HEK293 (cell line): ENCODE measurements around the gene SCRN2.

Experiments
- CTCF ChIA-PET: fragments of 350-600 bp; formaldehyde crosslinking; extraction: SDS; loops from one replicate; lab custom pipeline; 2021; ENCODE audit warnings: antibody characterized with exemption; lab: Yijun Ruan, JAX
- POLR2A ChIA-PET: fragments of 300-600 bp; formaldehyde crosslinking; extraction: SDS; loops from one replicate; lab custom pipeline; 2020; ENCODE audit warnings: antibody characterized with exemption, inconsistent platforms; lab: Yijun Ruan, JAX
- H3K27ac ChIP-seq: fragments of 200-500 bp; sonication (Bioruptor generic); 2 replicates; pipeline ENCODE4 v1.5.1; 2014; ENCODE audit warnings: low read depth, low read length, control low read depth, inconsistent platforms; ENCODE audit errors: extremely low read depth
- H3K36me3 ChIP-seq, 2 experiments: fragments of 200-500 bp in 1 of 2; sonication (Bioruptor generic) in 1 of 2; 1 replicate in 1 of 2; 2 replicates in 1 of 2; pipeline ENCODE4 v1.5.1; 2014 to 2017; ENCODE audit warnings: inconsistent platforms in 2 of 2, low read length in 2 of 2; ENCODE audit not compliant: control insufficient read depth in 2 of 2, insufficient read depth in 1 of 2
- H3K4me1 ChIP-seq: fragments of 200-500 bp; sonication (Bioruptor generic); 2 replicates; pipeline ENCODE4 v1.5.1; 2014; ENCODE audit warnings: mild to moderate bottlenecking, low read length, inconsistent platforms; ENCODE audit not compliant: control insufficient read depth, insufficient read depth
- H3K4me3 ChIP-seq: 2 replicates; pipeline ENCODE4 v1.5.1; 2011; ENCODE audit warnings: low read depth, mild to moderate bottlenecking, control low read depth, low read length, moderate library complexity
- H3K9me3 ChIP-seq: fragments of 200-500 bp; sonication (Bioruptor generic); 2 replicates; pipeline ENCODE4 v1.5.1; 2014; ENCODE audit warnings: low read depth, low read length, inconsistent platforms; ENCODE audit not compliant: control insufficient read depth, insufficient read depth
- EGR2 ChIP-seq: fragments of 450-650 bp; formaldehyde crosslinking; IDR thresholded peaks from 2 replicates; pipeline ENCODE4 v1.5.1; 2016; ENCODE audit warnings: low read depth, missing biosample characterization, missing genetic modification characterization
- GLIS1 ChIP-seq: fragments of 450-650 bp; formaldehyde crosslinking; IDR thresholded peaks from 2 replicates; pipeline ENCODE4 v1.5.1; 2016; ENCODE audit warnings: missing biosample characterization, missing genetic modification characterization
- KLF16 ChIP-seq: fragments of 450-650 bp; formaldehyde crosslinking; IDR thresholded peaks from 2 replicates; pipeline ENCODE4 v1.5.1; 2017; ENCODE audit warnings: missing biosample characterization, missing genetic modification characterization
- OSR2 ChIP-seq: fragments of 450-650 bp; formaldehyde crosslinking; IDR thresholded peaks from 2 replicates; pipeline ENCODE4 v1.5.1; 2016; ENCODE audit warnings: missing biosample characterization, missing genetic modification characterization
- SCRT1 ChIP-seq: fragments of 450-650 bp; formaldehyde crosslinking; IDR thresholded peaks from 2 replicates; pipeline ENCODE4 v1.5.1; 2016; ENCODE audit warnings: missing biosample characterization, missing genetic modification characterization, borderline replicate concordance
- SP3 ChIP-seq: fragments of 450-650 bp; formaldehyde crosslinking; IDR thresholded peaks from 2 replicates; pipeline ENCODE4 v1.5.1; 2016; ENCODE audit warnings: missing biosample characterization, missing genetic modification characterization
- TRIM28 ChIP-seq: IDR thresholded peaks from 2 replicates; pipeline ENCODE4 v1.6.1; 2011; ENCODE audit warnings: low read length, control low read depth, borderline replicate concordance
- TSHZ1 ChIP-seq: fragments of 450-650 bp; formaldehyde crosslinking; IDR thresholded peaks from 2 replicates; pipeline ENCODE4 v1.5.1; 2016; ENCODE audit warnings: missing biosample characterization, missing genetic modification characterization, borderline replicate concordance
- ZBTB17 ChIP-seq: fragments of 450-650 bp; formaldehyde crosslinking; IDR thresholded peaks from 2 replicates; pipeline ENCODE4 v1.5.1; 2016; ENCODE audit warnings: missing biosample characterization, missing genetic modification characterization
- ZBTB20 ChIP-seq: fragments of 450-650 bp; formaldehyde crosslinking; IDR thresholded peaks from 2 replicates; pipeline ENCODE4 v1.5.1; 2016; ENCODE audit warnings: missing biosample characterization, missing genetic modification characterization
- ZEB2 ChIP-seq: fragments of 450-650 bp; formaldehyde crosslinking; IDR thresholded peaks from 2 replicates; pipeline ENCODE4 v1.5.1; 2016; ENCODE audit warnings: missing biosample characterization, missing genetic modification characterization
- ZFHX2 ChIP-seq: fragments of 450-650 bp; formaldehyde crosslinking; conservative IDR thresholded peaks from 2 replicates; pipeline ENCODE4 v1.5.1; 2016; ENCODE audit warnings: missing biosample characterization, missing genetic modification characterization
- ZNF121 ChIP-seq: fragments of 450-650 bp; formaldehyde crosslinking; IDR thresholded peaks from 2 replicates; pipeline ENCODE4 v1.5.1; 2016; ENCODE audit warnings: missing biosample characterization, missing genetic modification characterization
- ZNF140 ChIP-seq: fragments of 450-650 bp; formaldehyde crosslinking; IDR thresholded peaks from 2 replicates; pipeline ENCODE4 v1.5.1; 2016; ENCODE audit warnings: missing biosample characterization, missing genetic modification characterization
- ZNF19 ChIP-seq: fragments of 450-650 bp; formaldehyde crosslinking; IDR thresholded peaks from 2 replicates; pipeline ENCODE4; 2016; ENCODE audit warnings: missing biosample characterization, missing genetic modification characterization, low read depth
- ZNF341 ChIP-seq: fragments of 450-650 bp; formaldehyde crosslinking; IDR thresholded peaks from 2 replicates; pipeline ENCODE4; 2016; ENCODE audit warnings: low read depth, missing biosample characterization, missing genetic modification characterization
- ZNF416 ChIP-seq: fragments of 450-650 bp; formaldehyde crosslinking; IDR thresholded peaks from 2 replicates; pipeline ENCODE4 v1.5.1; 2016; ENCODE audit warnings: missing biosample characterization, missing genetic modification characterization
- ZNF521 ChIP-seq: fragments of 450-650 bp; formaldehyde crosslinking; IDR thresholded peaks from 2 replicates; pipeline ENCODE4 v1.5.1; 2017; ENCODE audit warnings: missing biosample characterization, mild to moderate bottlenecking, missing genetic modification characterization
- ZNF600 ChIP-seq: fragments of 450-650 bp; formaldehyde crosslinking; IDR thresholded peaks from 2 replicates; pipeline ENCODE4 v1.5.1; 2016; ENCODE audit warnings: missing biosample characterization, missing genetic modification characterization
- ZNF664 ChIP-seq: fragments of 450-650 bp; formaldehyde crosslinking; IDR thresholded peaks from 2 replicates; pipeline ENCODE4 v1.5.1; 2016; ENCODE audit warnings: missing biosample characterization, missing genetic modification characterization
- ZNF677 ChIP-seq: fragments of 450-650 bp; IDR thresholded peaks from 2 replicates; pipeline ENCODE4 v1.5.0; 2018; ENCODE audit warnings: missing biosample characterization, mild to moderate bottlenecking, missing genetic modification characterization, moderate library complexity
- ZNF692 ChIP-seq: fragments of 450-650 bp; formaldehyde crosslinking; IDR thresholded peaks from 2 replicates; pipeline ENCODE4 v1.5.1; 2016; ENCODE audit warnings: missing biosample characterization, missing genetic modification characterization
- ZNF701 ChIP-seq: fragments of 450-650 bp; formaldehyde crosslinking; IDR thresholded peaks from 2 replicates; pipeline ENCODE4 v1.5.1; 2016; ENCODE audit warnings: missing biosample characterization, missing genetic modification characterization
- ZNF747 ChIP-seq: fragments of 450-650 bp; formaldehyde crosslinking; IDR thresholded peaks from 2 replicates; pipeline ENCODE4 v1.5.1; 2016; ENCODE audit warnings: missing biosample characterization, missing genetic modification characterization
- ZNF785 ChIP-seq: fragments of 450-650 bp; formaldehyde crosslinking; IDR thresholded peaks from 2 replicates; pipeline ENCODE4 v1.5.1; 2016; ENCODE audit warnings: missing biosample characterization, missing genetic modification characterization
- ZNF843 ChIP-seq: fragments of 450-650 bp; formaldehyde crosslinking; IDR thresholded peaks from 2 replicates; pipeline ENCODE4 v1.5.1; 2016; ENCODE audit warnings: missing biosample characterization, missing genetic modification characterization
- ZSCAN4 ChIP-seq: fragments of 450-650 bp; formaldehyde crosslinking; IDR thresholded peaks from 2 replicates; pipeline ENCODE4 v1.5.1; 2017; ENCODE audit warnings: missing biosample characterization, missing genetic modification characterization
- TF ChIP-seq, protein P1 (sequence below): fragments of 450-650 bp; formaldehyde crosslinking; IDR thresholded peaks from 2 replicates; pipeline ENCODE4 v1.5.1; 2016; ENCODE audit warnings: missing biosample characterization, missing genetic modification characterization

SCRN2 gene

DNA sequence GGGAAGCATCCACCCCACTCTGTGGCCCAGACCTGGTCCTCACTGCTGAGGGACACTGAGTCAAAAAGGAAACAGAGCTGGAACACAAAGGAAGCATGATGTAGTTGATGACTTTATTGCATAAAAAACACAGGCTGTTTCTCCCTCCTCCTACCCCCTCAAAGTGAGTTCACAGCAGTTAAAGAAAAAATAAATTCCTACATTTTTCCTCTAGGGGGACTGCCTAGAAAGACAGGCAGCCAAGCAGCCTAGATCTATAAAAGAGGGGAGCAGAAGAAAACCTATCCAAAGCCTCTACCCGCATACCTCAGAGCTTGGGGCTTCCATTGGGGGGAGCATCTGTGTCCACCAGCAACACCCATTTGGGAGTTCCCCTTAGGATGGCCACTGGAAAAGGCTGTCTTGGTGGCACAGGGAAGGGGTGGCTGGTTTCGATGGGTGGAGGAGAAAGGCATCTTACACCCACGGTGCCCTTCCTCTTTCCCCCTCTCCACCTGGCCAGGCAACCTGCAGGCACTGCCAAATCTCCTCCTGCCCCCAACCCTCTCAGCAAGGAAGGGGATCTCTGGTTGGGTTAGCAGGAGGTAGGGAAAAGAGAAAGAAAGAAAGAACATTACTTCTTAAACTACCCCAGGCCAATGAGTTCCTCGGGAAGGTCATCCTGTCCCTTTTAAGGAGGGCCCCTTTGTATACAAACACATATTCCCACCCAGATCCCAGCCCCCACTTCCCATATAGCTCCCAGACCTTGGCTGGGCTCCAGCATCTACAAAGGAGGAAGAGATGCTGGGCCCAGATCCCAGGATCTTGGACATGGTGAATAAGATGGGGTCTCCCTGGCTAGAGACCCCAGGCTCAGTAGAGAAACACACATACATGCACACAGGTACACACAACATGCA lies 4.0 kb upstream of the SCRN2 start:
- ChIA-PET CTCF (interaction anchor here (0.5 to 19.4 kb wide), 23 partner anchors 8 to 602 kb away, joined by 3 to 837 read pairs (median 5); partner anchors contain the start of genes CDK5RAP3, PNPO, SNX11 and SP2), POLR2A (interaction anchor here (0.6 to 4.4 kb wide), 8 partner anchors 11 to 109 kb away, joined by 3 to 15 read pairs (median 4); partner anchors contain the start of genes LRRC46, MRPL10 and SP2)
- TF ChIP-seq ZBTB20 (tag by site-specific recombination) (peak; percentile 42; the same call in 1 of the 2 replicates), ZBTB17 (peak; percentile 70), ZNF664 (tag by site-specific recombination) (peak; percentile 93), ZNF747 (no peak), ZNF341 (tag by site-specific recombination) (peak; percentile 37; the same call in 1 of the 2 replicates), TRIM28 (no peak)
- H3K4me1 ChIP-seq = no peaks in the 10 kb centered on the region; the same call in 1 of the 2 replicates
- H3K9me3 ChIP-seq = no peaks in the 10 kb centered on the region
- peaks cover 0 to 4% of the 10 kb centered on the region in 2 experiments; a peak in 1 of 3 replicates for H3K36me3 ChIP-seq
- H3K4me3 ChIP-seq = no peak overlapping the region
- H3K27ac ChIP-seq = no peak overlapping the region

DNA sequence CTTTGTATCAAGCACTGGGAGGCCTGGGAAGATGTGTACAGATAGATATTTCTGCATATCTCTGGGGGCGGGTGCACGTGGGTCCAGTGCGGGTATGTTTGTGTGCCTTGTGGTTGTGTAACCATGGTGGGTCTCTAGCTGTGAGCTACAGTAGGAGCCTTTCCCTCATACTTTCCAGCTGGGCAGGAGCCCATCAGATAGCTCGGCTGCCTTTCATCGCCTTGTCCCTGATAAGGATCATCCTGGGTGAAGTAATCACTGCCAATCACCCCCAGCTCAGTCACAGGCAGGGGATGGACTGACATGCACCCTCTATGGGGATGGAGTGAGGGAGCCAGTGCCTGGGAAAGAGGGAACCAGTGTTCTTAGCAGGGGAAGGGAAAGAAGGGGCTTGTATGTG lies 3.2 kb upstream of the SCRN2 start:
- POLR2A ChIA-PET = interaction anchor here (0.7 to 2.6 kb wide), 3 partner anchors 13 to 51 kb away, joined by 4 to 10 read pairs (median 6); partner anchors contain the start of genes LRRC46 and MRPL10
- TF ChIP-seq KLF16 (tag by site-specific recombination) (no peak), GLIS1 (tag by site-specific recombination) (peak; percentile 99), ZNF140 (tag by site-specific recombination) (no peak), SCRT1 (no peak), ZNF785 (tag by site-specific recombination) (no peak), ZNF600 (tag by site-specific recombination) (peak; percentile 61), ZNF416 (tag by site-specific recombination) (no peak), OSR2 (tag by site-specific recombination) (0 out of 2 replicates have a peak, but pooled peaks have one; percentile 24), ZNF692 (tag by site-specific recombination) (peak; percentile 53), TSHZ1 (tag by site-specific recombination) (0 out of 2 replicates have a peak, but pooled peaks have one; percentile 38), ZFHX2 (tag by site-specific recombination) (peak; percentile 73), SP3 (tag by site-specific recombination) (no peak), ZNF121 (no peak), ZSCAN4 (no peak), ZEB2 (tag by site-specific recombination) (peak; percentile 42; the same call in 1 of the 2 replicates), ZNF747 (no peak), EGR2 (tag by site-specific recombination) (no peak), ZNF19 (tag by site-specific recombination) (no peak), ZNF677 (tag by site-specific recombination) (no peak), ZNF843 (no peak), ZNF521 (tag by site-specific recombination) (no peak), ZNF701 (0 out of 2 replicates have a peak, but pooled peaks have one; percentile 2)
- TF ChIP-seq, protein P1, sequence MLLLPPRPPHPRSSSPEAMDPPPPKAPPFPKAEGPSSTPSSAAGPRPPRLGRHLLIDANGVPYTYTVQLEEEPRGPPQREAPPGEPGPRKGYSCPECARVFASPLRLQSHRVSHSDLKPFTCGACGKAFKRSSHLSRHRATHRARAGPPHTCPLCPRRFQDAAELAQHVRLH (tag by site-specific recombination) = no peak

More for the DNA sequence above, 3.2 kb upstream of the SCRN2 start:
- H3K36me3 ChIP-seq = peaks cover 0 to 7% of the 10 kb centered on the region in 2 experiments; a peak in 1 of 3 replicates
- CTCF ChIA-PET = interaction anchor here (0.6 to 19.4 kb wide), 16 partner anchors 9 to 603 kb away, joined by 3 to 837 read pairs (median 5); partner anchors contain the start of genes CDK5RAP3, SNX11, SP2 and SP6
- no peaks in the 10 kb centered on the region; the same call in 1 of the 2 replicates for H3K4me1 ChIP-seq
- H3K27ac ChIP-seq = no peak overlapping the region
- H3K9me3 ChIP-seq = no peaks in the 10 kb centered on the region
- H3K4me3 ChIP-seq = no peak overlapping the region
